Measurements from ENCODE around the gene GABRR2. TPM values are rescaled to one million over a fixed set of nuclear protein-coding genes. Genes with fewer than 3 reads are reported as not detected.

GABRR2 gene
- total and polyA plus RNA-seq, 2 donors from 2014 or later, result 0.38 TPM; not detected in 1

DNA sequence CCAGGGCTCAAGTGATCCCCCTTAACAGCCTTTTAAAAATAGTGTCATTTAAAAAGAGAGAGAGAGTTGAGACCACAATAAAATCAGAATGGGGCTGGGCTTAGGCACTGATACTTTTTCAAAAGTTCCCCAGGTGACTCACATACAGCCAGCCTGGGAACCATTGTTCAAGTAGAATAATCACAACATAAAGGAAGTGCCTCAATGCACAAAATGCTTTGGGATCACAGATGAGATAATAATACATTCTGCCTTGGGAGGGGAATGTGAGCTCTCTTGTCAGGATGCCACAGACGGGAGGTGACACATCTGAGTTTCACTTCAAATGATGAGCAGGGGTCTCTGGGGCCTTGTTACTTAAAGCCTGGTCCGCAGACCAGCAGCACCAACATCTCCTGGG lies 63.9 kb downstream of the GABRR2 start:
- FAIRE-seq (no peak), DNase-seq (no peak)
- Histone ChIP-seq H3K27me3 (ENCODE audit: control insufficient read depth, insufficient read depth, low read length) (no peaks in the 10 kb centered on the region), H3K4me1 (ENCODE audit: control insufficient read depth in 2 of 3, insufficient read depth in 2 of 3, low read depth in 1 of 3, low read length in 3 of 3) (no peaks in the 10 kb centered on the region), H3K27ac (ENCODE audit: low read depth in 2 of 2, low read length in 2 of 2) (no peak overlapping the region), H3K4me3 (ENCODE audit: low read length in 3 of 3) (no peak overlapping the region), H3K9ac (ENCODE audit: low read length in 3 of 3) (no peak overlapping the region), H3K9me3 (ENCODE audit: control insufficient read depth in 2 of 3, insufficient read depth in 1 of 3, low read length in 3 of 3) (no peaks in the 10 kb centered on the region), H3K36me3 (ENCODE audit: control insufficient read depth in 2 of 3, insufficient read depth in 3 of 3, low read length in 3 of 3) (no peaks in the 10 kb centered on the region)
- TF ChIP-seq, protein P1, sequence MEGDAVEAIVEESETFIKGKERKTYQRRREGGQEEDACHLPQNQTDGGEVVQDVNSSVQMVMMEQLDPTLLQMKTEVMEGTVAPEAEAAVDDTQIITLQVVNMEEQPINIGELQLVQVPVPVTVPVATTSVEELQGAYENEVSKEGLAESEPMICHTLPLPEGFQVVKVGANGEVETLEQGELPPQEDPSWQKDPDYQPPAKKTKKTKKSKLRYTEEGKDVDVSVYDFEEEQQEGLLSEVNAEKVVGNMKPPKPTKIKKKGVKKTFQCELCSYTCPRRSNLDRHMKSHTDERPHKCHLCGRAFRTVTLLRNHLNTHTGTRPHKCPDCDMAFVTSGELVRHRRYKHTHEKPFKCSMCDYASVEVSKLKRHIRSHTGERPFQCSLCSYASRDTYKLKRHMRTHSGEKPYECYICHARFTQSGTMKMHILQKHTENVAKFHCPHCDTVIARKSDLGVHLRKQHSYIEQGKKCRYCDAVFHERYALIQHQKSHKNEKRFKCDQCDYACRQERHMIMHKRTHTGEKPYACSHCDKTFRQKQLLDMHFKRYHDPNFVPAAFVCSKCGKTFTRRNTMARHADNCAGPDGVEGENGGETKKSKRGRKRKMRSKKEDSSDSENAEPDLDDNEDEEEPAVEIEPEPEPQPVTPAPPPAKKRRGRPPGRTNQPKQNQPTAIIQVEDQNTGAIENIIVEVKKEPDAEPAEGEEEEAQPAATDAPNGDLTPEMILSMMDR (IDR thresholded peaks at IDR 0.05; ENCODE audit: borderline replicate concordance, extremely low read depth, insufficient read depth), result no peak
- intact Hi-C loops (cut with DNase I), result no loop called here

GRCh38 chr6:89250239-89250638 lies 64.9 kb downstream of the GABRR2 start:
- intact Hi-C loops (cut with DNase I), result no loop called here
- Histone ChIP-seq H3K36me3 (ENCODE audit: control insufficient read depth in 2 of 3, insufficient read depth in 3 of 3, low read length in 3 of 3) (no peaks in the 10 kb centered on the region), H3K4me3 (ENCODE audit: low read length in 3 of 3) (no peak overlapping the region), H3K4me1 (ENCODE audit: control insufficient read depth in 2 of 3, insufficient read depth in 2 of 3, low read depth in 1 of 3, low read length in 3 of 3) (no peaks in the 10 kb centered on the region), H3K27me3 (ENCODE audit: control insufficient read depth, insufficient read depth, low read length) (no peaks in the 10 kb centered on the region), H3K27ac (ENCODE audit: low read depth in 2 of 2, low read length in 2 of 2) (no peak overlapping the region), H3K9me3 (ENCODE audit: control insufficient read depth in 2 of 3, insufficient read depth in 1 of 3, low read length in 3 of 3) (no peaks in the 10 kb centered on the region), H3K9ac (ENCODE audit: low read length in 3 of 3) (no peak overlapping the region)
- FAIRE-seq, result no peak
- TF ChIP-seq, protein P1 (IDR thresholded peaks at IDR 0.05; ENCODE audit: borderline replicate concordance, extremely low read depth, insufficient read depth), result no peak
- DNase-seq, result no peak

DNA sequence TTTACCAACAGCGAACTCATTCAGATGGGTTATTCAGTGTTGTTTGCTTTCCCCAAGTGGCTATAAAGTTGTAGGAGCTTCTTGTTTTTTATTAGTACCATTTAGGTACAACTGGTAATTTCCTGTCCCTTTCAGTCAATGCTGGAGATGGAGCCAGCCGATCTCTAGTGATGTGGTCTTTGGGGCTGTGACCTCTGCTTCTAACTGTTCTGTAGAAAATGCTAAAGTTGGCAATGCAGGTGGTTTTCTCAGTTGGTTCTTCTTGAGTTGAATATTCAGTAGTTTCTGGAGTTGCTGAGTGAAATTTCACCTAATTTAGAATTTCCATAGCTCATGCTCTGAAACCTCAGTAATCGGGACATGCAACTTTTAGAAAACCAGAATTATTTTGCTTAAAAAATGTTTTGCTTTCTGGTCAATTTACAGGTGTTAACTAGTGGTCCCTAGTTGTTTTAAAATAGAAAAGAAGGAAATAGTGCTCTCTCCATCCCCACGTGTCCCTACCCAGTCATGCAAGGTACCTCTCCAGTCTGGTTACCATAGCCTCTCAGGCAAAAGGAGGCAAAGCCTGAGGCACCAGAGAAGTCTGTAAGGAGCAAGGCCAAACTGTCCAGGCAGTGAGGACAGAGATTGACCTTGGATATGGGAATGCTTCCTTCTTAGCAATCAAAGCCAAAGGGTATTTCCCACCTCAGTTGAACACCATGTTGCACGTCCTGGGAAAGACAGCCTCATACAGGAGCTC lies 70.7 kb downstream of the GABRR2 start:
- H3K36me3 ChIP-seq (ENCODE audit: control insufficient read depth in 2 of 3, insufficient read depth in 3 of 3, low read length in 3 of 3), result no peaks in the 10 kb centered on the region
- peaks cover 0 to 7% (median 0%) of the 10 kb centered on the region in 3 donors for H3K4me1 ChIP-seq (ENCODE audit: control insufficient read depth in 2 of 3, insufficient read depth in 2 of 3, low read depth in 1 of 3, low read length in 3 of 3)
- H3K27ac ChIP-seq (ENCODE audit: low read depth in 2 of 2, low read length in 2 of 2), result no peak overlapping the region
- no peak overlapping the region for H3K4me3 ChIP-seq (ENCODE audit: low read length in 3 of 3)
- H3K27me3 ChIP-seq (ENCODE audit: control insufficient read depth, insufficient read depth, low read length), result no peaks in the 10 kb centered on the region
- TF ChIP-seq, protein P1 (IDR thresholded peaks at IDR 0.05; ENCODE audit: borderline replicate concordance, extremely low read depth, insufficient read depth), result no peak
- no peak for DNase-seq
- H3K9me3 ChIP-seq (ENCODE audit: control insufficient read depth in 2 of 3, insufficient read depth in 1 of 3, low read length in 3 of 3), result no peaks in the 10 kb centered on the region
- no peak overlapping the region for H3K9ac ChIP-seq (ENCODE audit: low read length in 3 of 3)
- FAIRE-seq, result no peak
- intact Hi-C loops (cut with DNase I), result loop anchor here (10.0 kb wide), 1 partner anchor 260 kb away; no protein-coding TSS in a partner anchor
